ENCODE measurements around the gene MACC1. TPM values are rescaled to one million over a fixed set of nuclear protein-coding genes. Genes with fewer than 3 reads are reported as not detected.

The MACC1 gene
- total RNA-seq, 6 experiments from 2014 or later, result not detected

DNA sequence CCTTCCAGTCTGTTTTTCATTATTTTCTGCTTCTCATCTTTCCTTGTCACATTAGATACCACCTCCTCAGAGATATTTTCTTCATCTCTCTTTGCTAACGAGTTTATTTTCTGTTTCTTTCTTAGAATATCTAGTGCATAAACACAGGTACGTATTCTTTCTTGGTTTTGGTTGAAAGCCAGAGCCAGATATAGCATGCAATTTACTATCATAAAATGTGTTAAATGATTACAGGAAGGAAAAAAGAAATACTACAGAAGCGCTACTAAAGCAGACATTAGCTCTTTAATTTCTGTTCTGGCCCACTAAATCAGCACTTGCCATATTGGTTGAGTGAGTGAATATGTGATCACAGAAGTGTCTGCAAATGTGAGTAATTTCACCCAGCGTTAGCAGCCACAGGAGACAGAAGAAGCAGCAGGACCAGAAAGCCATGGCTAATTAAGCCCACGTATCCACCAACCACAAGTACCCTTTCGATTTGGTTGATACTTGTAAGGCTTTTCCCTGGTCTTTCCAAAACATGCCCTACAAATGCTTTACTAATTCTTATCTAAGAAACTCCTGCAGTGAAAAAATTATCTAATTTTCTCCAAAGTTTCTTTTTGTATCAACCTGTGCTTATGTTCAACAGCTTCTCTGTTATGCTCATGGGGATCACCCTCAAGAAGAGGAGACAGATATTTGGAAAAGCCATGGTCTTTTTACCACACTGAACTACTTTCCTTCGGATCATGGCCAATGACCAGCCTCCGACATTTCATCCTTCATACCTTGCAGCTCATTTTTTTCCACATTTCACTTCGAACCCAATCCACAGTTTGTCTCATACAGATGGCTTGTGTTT is 23.1 kb upstream of the MACC1 start:
- Mint-ChIP-seq H3K9me3 (peaks cover 59% of the 10 kb centered on the region), H3K4me3 (no peak overlapping the region), H3K36me3 (ENCODE audit: low read depth) (no peaks in the 10 kb centered on the region), H3K27ac (no peak overlapping the region), H3K27me3 (ENCODE audit: insufficient read depth) (peaks cover 2% of the 10 kb centered on the region), H3K4me1 (ENCODE audit: low read depth) (no peaks in the 10 kb centered on the region; the same call in 1 of the 2 replicates)
- DNase-seq, result no peak
- TF ChIP-seq CTCF (IDR thresholded peaks at IDR 0.05), result no peak

- Mint-ChIP-seq H3K9me3 (peaks cover 49% of the 10 kb centered on the region), H3K27ac (no peak overlapping the region), H3K27me3 (ENCODE audit: insufficient read depth) (peaks cover 2% of the 10 kb centered on the region), H3K36me3 (ENCODE audit: low read depth) (no peaks in the 10 kb centered on the region), H3K4me3 (no peak overlapping the region), H3K4me1 (ENCODE audit: low read depth) (no peaks in the 10 kb centered on the region; the same call in 1 of the 2 replicates)
- TF ChIP-seq CTCF (IDR thresholded peaks at IDR 0.05), result no peak
- DNase-seq, result no peak
These were observed 21.7 kb upstream of the MACC1 start for GRCh38 chr7:20238754-20239324.

GRCh38 chr7:20238194-20238753 is 21.1 kb upstream of the MACC1 start:
- Mint-ChIP-seq H3K4me3 (no peak overlapping the region), H3K27me3 (ENCODE audit: insufficient read depth) (peaks cover 2% of the 10 kb centered on the region), H3K27ac (no peak overlapping the region), H3K4me1 (ENCODE audit: low read depth) (no peaks in the 10 kb centered on the region; the same call in 1 of the 2 replicates), H3K36me3 (ENCODE audit: low read depth) (no peaks in the 10 kb centered on the region), H3K9me3 (peaks cover 44% of the 10 kb centered on the region)
- DNase-seq, result no peak
- no peak for TF ChIP-seq CTCF (IDR thresholded peaks at IDR 0.05)

- DNase-seq, result no peak
- H3K36me3 Mint-ChIP-seq (ENCODE audit: low read depth), result no peaks in the 10 kb centered on the region
- H3K27me3 Mint-ChIP-seq (ENCODE audit: insufficient read depth), result peaks cover 2% of the 10 kb centered on the region
- H3K9me3 Mint-ChIP-seq, result peaks cover 47% of the 10 kb centered on the region
- no peak overlapping the region for H3K27ac Mint-ChIP-seq
- no peak for TF ChIP-seq CTCF (IDR thresholded peaks at IDR 0.05)
- no peak overlapping the region for H3K4me3 Mint-ChIP-seq
- no peaks in the 10 kb centered on the region; the same call in 1 of the 2 replicates for H3K4me1 Mint-ChIP-seq (ENCODE audit: low read depth)
These were observed 20.4 kb upstream of the MACC1 start for GRCh38 chr7:20237464-20238193.

DNA sequence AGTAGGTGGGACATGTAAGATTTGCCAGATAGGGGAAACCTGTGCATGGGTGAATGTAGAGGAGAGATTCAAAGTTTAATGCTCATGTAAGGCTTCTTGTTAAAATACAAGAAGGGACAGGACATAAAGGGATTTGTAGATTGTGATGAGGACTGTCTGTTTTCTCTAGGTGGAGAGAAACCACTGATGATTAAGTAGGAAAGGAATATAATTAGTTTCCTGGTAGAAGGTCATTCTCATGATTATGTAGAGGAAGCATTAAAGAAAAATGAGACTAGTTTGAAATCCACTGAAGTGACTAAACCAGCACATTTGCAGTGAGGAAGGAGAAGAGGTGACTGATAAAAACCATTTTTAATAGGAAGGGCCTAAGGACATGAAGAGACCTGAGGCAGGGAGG is 19.6 kb upstream of the MACC1 start:
- Mint-ChIP-seq H3K4me3 (no peak overlapping the region), H3K4me1 (ENCODE audit: low read depth) (no peaks in the 10 kb centered on the region; the same call in 1 of the 2 replicates), H3K27me3 (ENCODE audit: insufficient read depth) (peaks cover 2% of the 10 kb centered on the region), H3K36me3 (ENCODE audit: low read depth) (no peaks in the 10 kb centered on the region), H3K27ac (no peak overlapping the region), H3K9me3 (peaks cover 48% of the 10 kb centered on the region)
- no peak for TF ChIP-seq CTCF (IDR thresholded peaks at IDR 0.05)
- DNase-seq, result no peak

All from HFFc6 (cell line).